ENCODE results near the gene SIX1. TPM values are rescaled to one million over a fixed set of nuclear protein-coding genes. Genes with fewer than 3 reads are reported as not detected.

SIX1 gene
- total RNA-seq, 2 experiments from 2014 or later, result not detected

- Mint-ChIP-seq H3K4me3 (no peak overlapping the region), H3K4me1 (peaks cover 27% of the 10 kb centered on the region), H3K36me3 (ENCODE audit: low read depth) (peaks cover 6% of the 10 kb centered on the region), H3K27me3 (peaks cover 89% of the 10 kb centered on the region), H3K27ac (no peak overlapping the region), H3K9me3 (no peaks in the 10 kb centered on the region)
- POLR2A ChIA-PET, result no interaction called here
- CTCF ChIA-PET, result no interaction called here
- no peak for DNase-seq
Observed at GRCh38 chr14:60644666-60645065, 4.6 kb downstream of the SIX1 start.

- Mint-ChIP-seq H3K9me3 (no peaks in the 10 kb centered on the region), H3K4me3 (no peak overlapping the region), H3K27ac (no peak overlapping the region), H3K36me3 (ENCODE audit: low read depth) (peaks cover 6% of the 10 kb centered on the region), H3K27me3 (peaks cover 88% of the 10 kb centered on the region), H3K4me1 (peaks cover 26% of the 10 kb centered on the region)
- DNase-seq, result no peak
- POLR2A ChIA-PET, result no interaction called here
- CTCF ChIA-PET, result interaction anchor here (0.6 to 1.6 kb wide), 3 partner anchors 13 to 1236 kb away, joined by 3 to 4 read pairs (median 4); no protein-coding TSS in a partner anchor
Observed at GRCh38 chr14:60643463-60644314, 5.6 kb downstream of the SIX1 start.

- Mint-ChIP-seq H3K9me3 (no peaks in the 10 kb centered on the region), H3K4me1 (peaks cover 26% of the 10 kb centered on the region), H3K27ac (no peak overlapping the region), H3K36me3 (ENCODE audit: low read depth) (peaks cover 9% of the 10 kb centered on the region), H3K4me3 (peak overlapping the region; percentile 19), H3K27me3 (peaks cover 90% of the 10 kb centered on the region)
- DNase-seq, result no peak
- CTCF ChIA-PET, result interaction anchor here (0.6 to 1.6 kb wide), 3 partner anchors 14 to 1236 kb away, joined by 3 to 4 read pairs (median 4); no protein-coding TSS in a partner anchor
- POLR2A ChIA-PET, result no interaction called here
Observed at GRCh38 chr14:60643141-60643462, 6.2 kb downstream of the SIX1 start.

DNA sequence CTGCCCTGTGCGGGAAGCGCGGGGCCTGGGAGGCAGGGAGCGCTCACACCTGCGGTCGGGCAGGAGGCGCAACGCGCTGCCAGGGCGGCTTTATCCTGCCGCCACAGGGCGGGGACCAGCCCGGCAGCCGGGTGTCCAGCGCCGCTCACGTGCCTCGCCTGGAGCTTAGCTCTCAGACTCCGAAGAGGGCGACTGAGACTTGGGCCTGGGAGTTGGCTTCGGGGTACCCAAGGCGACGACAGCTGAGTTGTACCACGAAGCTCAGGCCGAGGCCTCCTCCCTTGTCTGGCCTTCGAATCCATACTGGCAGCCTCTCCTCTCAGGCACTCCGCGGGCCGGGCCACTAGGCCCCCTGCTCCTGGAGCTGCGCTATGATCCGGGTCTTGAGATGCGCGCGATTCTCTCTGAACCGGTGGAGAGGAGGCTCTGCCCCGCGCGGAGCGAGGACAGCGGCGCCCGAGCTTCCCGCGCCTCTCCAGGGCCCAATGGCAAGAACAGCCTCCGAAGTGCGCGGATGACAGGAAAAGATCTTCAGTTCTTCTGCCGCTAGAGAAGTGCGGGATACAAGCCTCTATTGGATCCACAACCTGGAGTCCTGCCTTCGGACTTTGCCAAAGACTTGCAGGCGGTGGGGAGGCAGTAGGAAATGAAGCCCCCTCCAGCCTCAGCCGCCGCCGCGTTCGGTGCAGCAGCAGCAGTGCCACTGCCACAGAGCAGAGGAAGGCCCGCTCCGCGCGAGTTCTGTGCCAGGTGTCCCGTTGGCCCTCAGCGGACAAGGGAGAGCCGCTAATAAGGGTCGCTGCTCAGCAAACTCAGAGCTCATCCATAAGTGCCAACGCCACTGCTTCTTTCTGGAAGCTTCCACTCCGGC lies 6.8 kb downstream of the SIX1 start:
- Mint-ChIP-seq H3K4me1 (peaks cover 23% of the 10 kb centered on the region), H3K9me3 (no peaks in the 10 kb centered on the region), H3K27me3 (peaks cover 88% of the 10 kb centered on the region), H3K4me3 (peak overlapping the region; percentile 19), H3K27ac (no peak overlapping the region), H3K36me3 (ENCODE audit: low read depth) (peaks cover 10% of the 10 kb centered on the region)
- ChIA-PET CTCF (interaction anchor here (0.6 to 1.6 kb wide), 3 partner anchors 15 to 1237 kb away, joined by 3 to 4 read pairs (median 4); no protein-coding TSS in a partner anchor), POLR2A (no interaction called here)
- DNase-seq, result no peak

- Mint-ChIP-seq H3K9me3 (no peaks in the 10 kb centered on the region), H3K4me3 (no peak overlapping the region), H3K4me1 (peaks cover 16% of the 10 kb centered on the region), H3K36me3 (ENCODE audit: low read depth) (peaks cover 10% of the 10 kb centered on the region), H3K27ac (no peak overlapping the region), H3K27me3 (peaks cover 86% of the 10 kb centered on the region)
- DNase-seq, result no peak
- ChIA-PET CTCF (interaction anchor here (1.6 kb wide), 1 partner anchor 15 kb away, joined by 4 read pairs; no protein-coding TSS in a partner anchor), POLR2A (no interaction called here)
Observed at GRCh38 chr14:60641742-60642269, 7.5 kb downstream of the SIX1 start.

- ChIA-PET CTCF (no interaction called here), POLR2A (no interaction called here)
- no peak for DNase-seq
- peaks cover 86% of the 10 kb centered on the region for H3K27me3 Mint-ChIP-seq
- peaks cover 16% of the 10 kb centered on the region for H3K4me1 Mint-ChIP-seq
- H3K36me3 Mint-ChIP-seq (ENCODE audit: low read depth), result peaks cover 10% of the 10 kb centered on the region
- H3K27ac Mint-ChIP-seq, result no peak overlapping the region
- no peaks in the 10 kb centered on the region for H3K9me3 Mint-ChIP-seq
- H3K4me3 Mint-ChIP-seq, result no peak overlapping the region
Observed at GRCh38 chr14:60640859-60641741, 8.2 kb downstream of the SIX1 start.

- no peak for DNase-seq
- H3K27ac Mint-ChIP-seq, result no peak overlapping the region
- H3K27me3 Mint-ChIP-seq, result peaks cover 84% of the 10 kb centered on the region
- ChIA-PET POLR2A (no interaction called here), CTCF (no interaction called here)
- H3K9me3 Mint-ChIP-seq, result no peaks in the 10 kb centered on the region
- H3K36me3 Mint-ChIP-seq (ENCODE audit: low read depth), result peaks cover 8% of the 10 kb centered on the region
- H3K4me1 Mint-ChIP-seq, result peaks cover 14% of the 10 kb centered on the region
- no peak overlapping the region for H3K4me3 Mint-ChIP-seq
Observed at GRCh38 chr14:60639674-60640073, 9.6 kb downstream of the SIX1 start.

- DNase-seq, result no peak
- Mint-ChIP-seq H3K4me3 (no peak overlapping the region), H3K36me3 (ENCODE audit: low read depth) (peaks cover 8% of the 10 kb centered on the region), H3K9me3 (no peaks in the 10 kb centered on the region), H3K27me3 (peaks cover 74% of the 10 kb centered on the region), H3K27ac (no peak overlapping the region), H3K4me1 (peaks cover 10% of the 10 kb centered on the region)
- ChIA-PET POLR2A (no interaction called here), CTCF (interaction anchor here (0.7 to 1.9 kb wide), 5 partner anchors 11 to 616 kb away, joined by 3 to 6 read pairs (median 3); no protein-coding TSS in a partner anchor)
Observed at GRCh38 chr14:60637479-60638315, 11.6 kb downstream of the SIX1 start.

- peaks cover 76% of the 10 kb centered on the region for H3K27me3 Mint-ChIP-seq
- CTCF ChIA-PET, result interaction anchor here (0.7 to 1.9 kb wide), 4 partner anchors 11 to 617 kb away, joined by 3 to 6 read pairs (median 4); no protein-coding TSS in a partner anchor
- POLR2A ChIA-PET, result no interaction called here
Observed at GRCh38 chr14:60636879-60637478, 12.3 kb downstream of the SIX1 start.

GRCh38 chr14:60634153-60634552 lies 15.1 kb downstream of the SIX1 start:
- Mint-ChIP-seq H3K4me3 (no peak overlapping the region), H3K4me1 (peaks cover 18% of the 10 kb centered on the region), H3K27ac (no peak overlapping the region), H3K27me3 (peaks cover 59% of the 10 kb centered on the region), H3K9me3 (no peaks in the 10 kb centered on the region), H3K36me3 (ENCODE audit: low read depth) (peaks cover 5% of the 10 kb centered on the region)
- ChIA-PET POLR2A (interaction anchor here (0.6 kb wide), 1 partner anchor 645 kb away, joined by 5 read pairs; no protein-coding TSS in a partner anchor), CTCF (interaction anchor here (1.4 kb wide), 1 partner anchor 9 kb away, joined by 3 read pairs; no protein-coding TSS in a partner anchor)
- DNase-seq, result no peak

More at GRCh38 chr14:60636879-60637478, 12.3 kb downstream of the SIX1 start:
- peaks cover 16% of the 10 kb centered on the region for H3K4me1 Mint-ChIP-seq
- H3K36me3 Mint-ChIP-seq (ENCODE audit: low read depth), result peaks cover 8% of the 10 kb centered on the region
- H3K9me3 Mint-ChIP-seq, result no peaks in the 10 kb centered on the region
- DNase-seq, result no peak
- no peak overlapping the region for H3K4me3 Mint-ChIP-seq
- no peak overlapping the region for H3K27ac Mint-ChIP-seq

DNA sequence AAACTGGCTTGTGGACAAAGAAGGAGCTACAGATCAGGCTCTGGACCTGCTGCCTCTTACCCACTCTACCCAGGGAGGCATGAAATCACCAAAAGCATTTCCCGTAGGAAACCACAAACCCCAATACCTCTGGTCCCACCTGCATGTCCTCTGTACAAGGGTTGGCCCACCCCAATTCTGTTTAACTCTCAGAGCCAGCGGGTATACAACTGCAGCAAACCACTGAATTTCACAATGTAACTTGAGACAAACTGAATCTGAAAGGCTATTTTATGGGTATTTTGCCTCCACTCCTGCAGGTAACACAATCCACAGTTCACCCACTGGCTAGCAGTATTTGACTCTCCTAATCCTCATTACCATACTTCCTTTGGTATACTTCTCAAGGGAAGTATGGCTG lies 16.5 kb downstream of the SIX1 start:
- no peaks in the 10 kb centered on the region for H3K36me3 Mint-ChIP-seq (ENCODE audit: low read depth)
- H3K4me3 Mint-ChIP-seq, result no peak overlapping the region
- no peak for DNase-seq
- H3K9me3 Mint-ChIP-seq, result no peaks in the 10 kb centered on the region
- H3K27me3 Mint-ChIP-seq, result peaks cover 52% of the 10 kb centered on the region
- POLR2A ChIA-PET, result interaction anchor here (0.6 kb wide), 3 partner anchors 14 to 122 kb away, joined by 3 to 17 read pairs (median 4); no protein-coding TSS in a partner anchor
- CTCF ChIA-PET, result interaction anchor here (0.6 kb wide), 2 partner anchors 789 to 873 kb away, joined by 3 to 4 read pairs; no protein-coding TSS in a partner anchor
- no peak overlapping the region for H3K27ac Mint-ChIP-seq
- peaks cover 13% of the 10 kb centered on the region for H3K4me1 Mint-ChIP-seq

Measured in activated CD4-positive, alpha-beta T cell treated with anti-CD3 and anti-CD28 coated beads, Interleukin-2, amount 10 ng/mL, durations not matched to agents 7 days and 5 days (primary cell).